ENCODE measurements around the gene SLC40A1.

Gene SLC40A1

GRCh38 chr2:189519631-189520387 is 60.8 kb downstream of the SLC40A1 start:
- TF ChIP-seq CTCF (conservative IDR thresholded peaks at IDR 0.05; ENCODE audit: low read depth): no peak
- no peak for DNase-seq (ENCODE audit: low spot score)
- H3K27ac ChIP-seq: no peak overlapping the region
- CTCF ChIA-PET: interaction anchor here (0.5 kb wide), 1 partner anchor 404 kb away, joined by 3 read pairs; no protein-coding TSS in a partner anchor
- POLR2A ChIA-PET (ENCODE audit: low non-redundant PET): no interaction called here

GRCh38 chr2:189517847-189518535 is 62.6 kb downstream of the SLC40A1 start:
- CTCF ChIA-PET: no interaction called here
- no peak for TF ChIP-seq CTCF (conservative IDR thresholded peaks at IDR 0.05; ENCODE audit: low read depth)
- H3K27ac ChIP-seq: no peak overlapping the region
- DNase-seq (ENCODE audit: low spot score): no peak
- POLR2A ChIA-PET (ENCODE audit: low non-redundant PET): no interaction called here

- TF ChIP-seq CTCF (conservative IDR thresholded peaks at IDR 0.05; ENCODE audit: low read depth): no peak
- ChIA-PET POLR2A (ENCODE audit: low non-redundant PET) (no interaction called here), CTCF (interaction anchor here (0.7 kb wide), 1 partner anchor 39 kb away, joined by 4 read pairs; no protein-coding TSS in a partner anchor)
- DNase-seq (ENCODE audit: low spot score): no peak
- no peak overlapping the region for H3K27ac ChIP-seq
Measured at GRCh38 chr2:189516546-189516945, 64.0 kb downstream of the SLC40A1 start.

- no peak for DNase-seq (ENCODE audit: low spot score)
- POLR2A ChIA-PET (ENCODE audit: low non-redundant PET): no interaction called here
- CTCF ChIA-PET: no interaction called here
Measured at GRCh38 chr2:189515264-189515663, 65.3 kb downstream of the SLC40A1 start.

GRCh38 chr2:189514104-189514503 is 66.5 kb downstream of the SLC40A1 start:
- DNase-seq (ENCODE audit: low spot score): no peak
- no peak overlapping the region for H3K27ac ChIP-seq
- TF ChIP-seq CTCF (conservative IDR thresholded peaks at IDR 0.05; ENCODE audit: low read depth): no peak
- CTCF ChIA-PET: no interaction called here
- POLR2A ChIA-PET (ENCODE audit: low non-redundant PET): no interaction called here

More at GRCh38 chr2:189515264-189515663, 65.3 kb downstream of the SLC40A1 start:
- TF ChIP-seq CTCF (conservative IDR thresholded peaks at IDR 0.05; ENCODE audit: low read depth): no peak
- no peak overlapping the region for H3K27ac ChIP-seq

GRCh38 chr2:189512879-189513278 is 67.7 kb downstream of the SLC40A1 start:
- CTCF ChIA-PET: no interaction called here
- no peak for DNase-seq (ENCODE audit: low spot score)
- no peak overlapping the region for H3K27ac ChIP-seq
- POLR2A ChIA-PET (ENCODE audit: low non-redundant PET): no interaction called here
- no peak for TF ChIP-seq CTCF (conservative IDR thresholded peaks at IDR 0.05; ENCODE audit: low read depth)

Data from RWPE1 (cell line).